ENCODE results near the gene DNAJC3. TPM values are rescaled to one million over a fixed set of nuclear protein-coding genes. Genes with fewer than 3 reads are reported as not detected.
"Not testable (repeated sequence)": the region's sequence is repeated elsewhere in the genome, so short reads cannot be mapped to it uniquely, and the experiment has no call there.

The DNAJC3 gene
- total RNA-seq, 2 donors from 2014 or later, result 14.4 to 19.6 TPM

GRCh38 chr13:95714142-95714832 is 37.3 kb downstream of the DNAJC3 start:
- Mint-ChIP-seq H3K27ac (no peak overlapping the region), H3K36me3 (ENCODE audit: low read depth) (peaks cover 59% of the 10 kb centered on the region), H3K4me1 (no peaks in the 10 kb centered on the region), H3K27me3 (no peaks in the 10 kb centered on the region), H3K4me3 (no peak overlapping the region), H3K9me3 (no peaks in the 10 kb centered on the region)
- ATAC-seq (replicated peaks), result no peak

- Mint-ChIP-seq H3K9me3 (no peaks in the 10 kb centered on the region), H3K27ac (no peak overlapping the region), H3K27me3 (no peaks in the 10 kb centered on the region), H3K4me1 (no peaks in the 10 kb centered on the region), H3K4me3 (no peak overlapping the region), H3K36me3 (ENCODE audit: low read depth) (peaks cover 41% of the 10 kb centered on the region)
- no peak for ATAC-seq (replicated peaks)
Observed at GRCh38 chr13:95716231-95716630, 39.3 kb downstream of the DNAJC3 start.

- no peak overlapping the region for H3K27ac Mint-ChIP-seq
- no peak overlapping the region for H3K4me3 Mint-ChIP-seq
- peaks cover 16% of the 10 kb centered on the region for H3K4me1 Mint-ChIP-seq
- no peaks in the 10 kb centered on the region for H3K27me3 Mint-ChIP-seq
- H3K36me3 Mint-ChIP-seq (ENCODE audit: low read depth), result peaks cover 56% of the 10 kb centered on the region
- H3K9me3 Mint-ChIP-seq, result peaks cover 4% of the 10 kb centered on the region
- ATAC-seq (replicated peaks), result no peak
Observed at GRCh38 chr13:95722241-95722640, 45.3 kb downstream of the DNAJC3 start.

- no peak for ATAC-seq (replicated peaks)
- Mint-ChIP-seq H3K4me1 (peaks cover 16% of the 10 kb centered on the region), H3K36me3 (ENCODE audit: low read depth) (peaks cover 66% of the 10 kb centered on the region), H3K27ac (peak overlapping the region; percentile 36), H3K27me3 (no peaks in the 10 kb centered on the region), H3K9me3 (peaks cover 4% of the 10 kb centered on the region), H3K4me3 (no peak overlapping the region)
Observed at GRCh38 chr13:95723438-95723837, 46.5 kb downstream of the DNAJC3 start.

- H3K36me3 Mint-ChIP-seq (ENCODE audit: low read depth), result peaks cover 65% of the 10 kb centered on the region
- no peak overlapping the region for H3K4me3 Mint-ChIP-seq
- ATAC-seq (replicated peaks), result no peak
- H3K27ac Mint-ChIP-seq, result no peak overlapping the region
- H3K9me3 Mint-ChIP-seq, result peaks cover 4% of the 10 kb centered on the region
- H3K27me3 Mint-ChIP-seq, result no peaks in the 10 kb centered on the region
- peaks cover 16% of the 10 kb centered on the region for H3K4me1 Mint-ChIP-seq
Observed at GRCh38 chr13:95724252-95724651, 47.3 kb downstream of the DNAJC3 start.

- Mint-ChIP-seq H3K4me1 (peaks cover 14% of the 10 kb centered on the region), H3K27ac (no peak overlapping the region), H3K27me3 (no peaks in the 10 kb centered on the region), H3K9me3 (peaks cover 4% of the 10 kb centered on the region), H3K4me3 (no peak overlapping the region), H3K36me3 (ENCODE audit: low read depth) (peaks cover 87% of the 10 kb centered on the region)
- ATAC-seq (replicated peaks), result no peak
Observed at GRCh38 chr13:95726876-95727275, 49.9 kb downstream of the DNAJC3 start.

GRCh38 chr13:95728957-95729356 is 52.0 kb downstream of the DNAJC3 start:
- H3K36me3 Mint-ChIP-seq (ENCODE audit: low read depth), result peaks cover 94% of the 10 kb centered on the region
- no peak overlapping the region for H3K4me3 Mint-ChIP-seq
- no peak for ATAC-seq (replicated peaks)
- peaks cover 7% of the 10 kb centered on the region for H3K9me3 Mint-ChIP-seq
- peaks cover 3% of the 10 kb centered on the region for H3K4me1 Mint-ChIP-seq
- no peak overlapping the region for H3K27ac Mint-ChIP-seq
- H3K27me3 Mint-ChIP-seq, result no peaks in the 10 kb centered on the region

- Mint-ChIP-seq H3K36me3 (ENCODE audit: low read depth) (peaks cover 53% of the 10 kb centered on the region), H3K4me1 (peaks cover 5% of the 10 kb centered on the region), H3K27ac (no peak overlapping the region), H3K4me3 (no peak overlapping the region), H3K27me3 (no peaks in the 10 kb centered on the region), H3K9me3 (peaks cover 9% of the 10 kb centered on the region)
- no peak for ATAC-seq (replicated peaks)
Observed at GRCh38 chr13:95734124-95734523, 57.2 kb downstream of the DNAJC3 start.

GRCh38 chr13:95740071-95740978 is 63.4 kb downstream of the DNAJC3 start:
- H3K9me3 Mint-ChIP-seq; ATAC-seq (replicated peaks); H3K36me3 Mint-ChIP-seq (ENCODE audit: low read depth); H3K27ac Mint-ChIP-seq; H3K4me3 Mint-ChIP-seq; H3K27me3 Mint-ChIP-seq: not testable (repeated sequence)
- peaks cover 14% of the 10 kb centered on the region for H3K4me1 Mint-ChIP-seq

- Mint-ChIP-seq H3K36me3 (ENCODE audit: low read depth) (peaks cover 12% of the 10 kb centered on the region), H3K4me3 (no peak overlapping the region), H3K9me3 (no peaks in the 10 kb centered on the region), H3K27me3 (no peaks in the 10 kb centered on the region), H3K4me1 (peaks cover 14% of the 10 kb centered on the region), H3K27ac (no peak overlapping the region)
- ATAC-seq (replicated peaks), result no peak
Observed at GRCh38 chr13:95740979-95741320, 64.0 kb downstream of the DNAJC3 start.

GRCh38 chr13:95741584-95742563 is 64.9 kb downstream of the DNAJC3 start:
- H3K4me3 Mint-ChIP-seq, result no peak overlapping the region
- H3K27ac Mint-ChIP-seq, result no peak overlapping the region
- peaks cover 14% of the 10 kb centered on the region for H3K4me1 Mint-ChIP-seq
- ATAC-seq (replicated peaks), result no peak
- H3K36me3 Mint-ChIP-seq (ENCODE audit: low read depth), result peaks cover 12% of the 10 kb centered on the region
- H3K9me3 Mint-ChIP-seq, result no peaks in the 10 kb centered on the region
- no peaks in the 10 kb centered on the region for H3K27me3 Mint-ChIP-seq

- Mint-ChIP-seq H3K9me3 (no peaks in the 10 kb centered on the region), H3K27ac (no peak overlapping the region), H3K4me1 (peaks cover 14% of the 10 kb centered on the region)
Observed at GRCh38 chr13:95743192-95743591, 66.3 kb downstream of the DNAJC3 start.

GRCh38 chr13:95745289-95745688 is 68.3 kb downstream of the DNAJC3 start:
- H3K27me3 Mint-ChIP-seq, result no peaks in the 10 kb centered on the region
- H3K4me3 Mint-ChIP-seq, result no peak overlapping the region
- H3K9me3 Mint-ChIP-seq, result no peaks in the 10 kb centered on the region
- no peak for ATAC-seq (replicated peaks)
- H3K27ac Mint-ChIP-seq, result no peak overlapping the region
- H3K36me3 Mint-ChIP-seq (ENCODE audit: low read depth), result peaks cover 12% of the 10 kb centered on the region
- peaks cover 19% of the 10 kb centered on the region for H3K4me1 Mint-ChIP-seq

More at GRCh38 chr13:95743192-95743591, 66.3 kb downstream of the DNAJC3 start:
- H3K36me3 Mint-ChIP-seq (ENCODE audit: low read depth), result peaks cover 12% of the 10 kb centered on the region
- H3K4me3 Mint-ChIP-seq, result no peak overlapping the region
- no peak for ATAC-seq (replicated peaks)
- no peaks in the 10 kb centered on the region for H3K27me3 Mint-ChIP-seq

- H3K9me3 Mint-ChIP-seq, result no peaks in the 10 kb centered on the region
Observed at GRCh38 chr13:95745752-95746151, 68.8 kb downstream of the DNAJC3 start.

More at GRCh38 chr13:95745752-95746151, 68.8 kb downstream of the DNAJC3 start:
- Mint-ChIP-seq H3K27me3 (no peaks in the 10 kb centered on the region), H3K27ac (no peak overlapping the region), H3K4me3 (no peak overlapping the region), H3K4me1 (peaks cover 18% of the 10 kb centered on the region), H3K36me3 (ENCODE audit: low read depth) (peaks cover 10% of the 10 kb centered on the region)
- ATAC-seq (replicated peaks), result no peak
